Measurements from ENCODE around the gene GAL3ST2.

DNA sequence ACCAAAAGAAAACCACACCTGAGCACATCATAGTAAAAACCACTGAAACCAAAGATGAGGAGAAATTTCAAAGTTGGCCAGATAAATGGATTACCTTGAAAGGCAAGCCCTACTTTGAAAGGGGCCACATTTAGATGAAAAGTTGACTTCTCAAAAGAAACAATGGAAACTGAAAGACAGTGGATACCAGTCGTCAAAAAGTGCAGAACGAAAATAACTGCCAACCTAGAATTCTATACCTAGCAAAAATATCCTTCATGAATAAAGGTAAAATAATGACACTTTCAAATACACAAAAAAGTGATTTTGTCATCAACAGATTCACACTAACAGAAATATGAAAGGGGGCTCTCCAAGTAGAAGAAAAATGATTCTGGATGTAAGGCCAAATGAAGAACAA is 50.8 kb downstream of the GAL3ST2 start:
- TF ChIP-seq CTCF (IDR thresholded peaks at IDR 0.05) (no peak), POLR2A (IDR thresholded peaks at IDR 0.05) (no peak)

Data from Peyer's patch (tissue), 4 donors.